A549 (cell line): Measurements from ENCODE around the gene PLCB1.

Experiments
- CTCF ChIP-seq: fragments of >200 bp; sonication (Bioruptor Twin); formaldehyde crosslinking; IDR thresholded peaks from 3 replicates; pipeline ENCODE4 v1.5.1; 2016
- GATA3 ChIP-seq: IDR thresholded peaks from 2 replicates; pipeline ENCODE4 v1.6.1; 2012; ENCODE audit warnings: borderline replicate concordance

GRCh38 chr20:8322662-8323217 lies 190.7 kb downstream of the PLCB1 start:
- TF ChIP-seq CTCF (no peak), GATA3 (no peak)
